Stimulated activated CD8-positive, alpha-beta memory T cell treated with anti-CD3 and anti-CD28 coated beads, Interleukin-12 subunit alpha, Interleukin-12 subunit beta, amount 100 ng/mL, for 4 hours (primary cell): ENCODE results near the gene SLAMF1.
"Not testable (repeated sequence)": the region's sequence is repeated elsewhere in the genome, so short reads cannot be mapped to it uniquely, and the experiment has no call there.

ENCODE experiments used
- DNase-seq: peaks from one replicate; pipeline ENCODE4 v3.0.0-alpha.2; 2020; ENCODE audit warnings: low read depth

SLAMF1 gene

DNA sequence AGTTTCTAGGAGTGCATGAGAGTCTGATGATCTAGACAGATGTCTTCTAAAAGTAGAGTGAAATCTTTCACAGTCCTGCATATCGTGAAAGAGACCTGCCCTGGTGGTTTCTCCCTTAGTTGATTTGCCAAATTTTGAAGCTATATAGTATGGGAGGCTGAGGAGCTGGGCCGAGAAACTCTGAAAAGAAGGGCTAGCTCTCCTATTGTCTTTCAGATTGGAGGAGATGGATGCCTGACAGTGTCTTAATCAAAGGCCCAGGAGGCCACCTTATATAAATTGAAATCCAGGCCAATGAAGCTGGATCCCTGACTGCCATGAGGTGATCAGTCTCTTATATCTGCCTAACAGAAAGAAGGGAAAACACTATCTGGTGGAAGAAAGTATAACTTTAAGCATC lies 49.1 kb downstream of the SLAMF1 start:
- no peak for DNase-seq

- no peak for DNase-seq
Measured at GRCh38 chr1:160597051-160597450, 49.8 kb downstream of the SLAMF1 start.

- no peak for DNase-seq
Measured at GRCh38 chr1:160590488-160590887, 56.4 kb downstream of the SLAMF1 start.

DNA sequence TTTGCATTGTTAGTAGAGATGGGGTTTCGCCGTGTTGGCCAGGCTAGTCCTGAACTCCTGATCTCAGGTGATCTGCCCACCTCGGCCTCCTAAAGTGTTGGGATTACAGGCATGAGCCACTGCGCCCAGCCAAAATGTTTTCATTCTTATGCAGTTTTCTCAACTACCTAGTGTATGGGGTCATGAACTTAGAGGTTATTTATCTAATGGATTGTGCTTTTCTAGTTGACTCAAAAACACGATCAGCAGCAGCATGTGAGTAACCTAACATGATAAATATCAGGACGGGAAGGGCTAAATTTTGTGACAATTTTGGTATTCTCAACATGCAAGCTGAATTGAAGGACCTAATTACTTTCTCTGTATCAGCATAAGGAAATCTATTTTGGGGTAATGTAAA lies 58.4 kb downstream of the SLAMF1 start:
- DNase-seq = no peak

DNA sequence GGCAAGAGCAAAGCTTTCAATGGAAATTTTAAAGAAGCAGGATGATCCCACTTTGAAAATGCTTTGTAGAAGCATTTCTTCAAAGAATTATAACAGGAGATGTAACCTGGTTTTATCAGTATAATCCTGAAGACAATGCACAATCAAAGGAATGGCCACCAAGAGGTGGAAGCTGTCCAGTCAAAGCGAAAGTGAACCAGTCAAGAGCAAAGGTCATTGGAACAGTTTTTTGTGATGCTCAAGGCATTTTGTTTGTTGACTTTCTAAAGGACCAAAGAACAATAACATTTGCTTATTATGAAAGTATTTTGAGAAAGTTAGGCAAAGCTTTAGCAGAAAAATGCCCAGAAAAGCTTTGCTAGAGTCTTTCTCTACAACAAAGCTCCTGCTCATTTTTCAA lies 62.1 kb downstream of the SLAMF1 start:
- no peak for DNase-seq

- DNase-seq = not testable (repeated sequence)
Measured at GRCh38 chr1:160582976-160583375, 63.9 kb downstream of the SLAMF1 start.

- no peak for DNase-seq
Measured at GRCh38 chr1:160581961-160582360, 64.9 kb downstream of the SLAMF1 start.

DNA sequence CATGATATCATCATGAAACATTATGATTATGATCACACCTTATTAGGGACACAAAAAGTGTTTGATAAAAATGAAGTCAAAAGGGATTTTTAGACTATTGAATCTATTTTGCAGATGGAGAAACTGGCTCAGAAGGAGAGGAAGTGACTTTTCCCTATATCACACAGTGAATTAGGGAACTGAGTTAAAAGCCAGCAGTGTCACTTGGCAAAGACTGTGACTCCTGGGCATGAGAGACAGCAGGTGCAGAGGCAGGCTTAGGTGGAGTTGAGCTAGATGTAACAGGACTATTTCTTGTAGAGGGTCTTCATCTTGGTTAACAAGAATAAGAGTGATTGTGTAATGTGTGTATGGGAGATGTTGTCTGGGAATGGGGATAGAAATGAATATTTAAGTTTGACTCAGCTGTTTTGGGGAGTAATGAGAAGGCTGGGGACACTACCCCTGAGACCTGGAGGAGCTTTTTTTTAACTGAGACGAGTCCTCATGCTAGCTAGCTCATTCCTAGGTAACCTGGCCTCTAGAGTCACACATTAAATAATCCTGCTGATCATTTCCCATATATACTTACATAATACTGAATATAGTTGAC lies 66.5 kb downstream of the SLAMF1 start:
- no peak for DNase-seq

- DNase-seq = no peak
Measured at GRCh38 chr1:160579216-160579701, 67.6 kb downstream of the SLAMF1 start, which contains the start of gene CD84. Gene CD84, minus strand, starts transcription at chr1:160579496. Its CDS starts 59 bp downstream, at chr1:160579437.

DNA sequence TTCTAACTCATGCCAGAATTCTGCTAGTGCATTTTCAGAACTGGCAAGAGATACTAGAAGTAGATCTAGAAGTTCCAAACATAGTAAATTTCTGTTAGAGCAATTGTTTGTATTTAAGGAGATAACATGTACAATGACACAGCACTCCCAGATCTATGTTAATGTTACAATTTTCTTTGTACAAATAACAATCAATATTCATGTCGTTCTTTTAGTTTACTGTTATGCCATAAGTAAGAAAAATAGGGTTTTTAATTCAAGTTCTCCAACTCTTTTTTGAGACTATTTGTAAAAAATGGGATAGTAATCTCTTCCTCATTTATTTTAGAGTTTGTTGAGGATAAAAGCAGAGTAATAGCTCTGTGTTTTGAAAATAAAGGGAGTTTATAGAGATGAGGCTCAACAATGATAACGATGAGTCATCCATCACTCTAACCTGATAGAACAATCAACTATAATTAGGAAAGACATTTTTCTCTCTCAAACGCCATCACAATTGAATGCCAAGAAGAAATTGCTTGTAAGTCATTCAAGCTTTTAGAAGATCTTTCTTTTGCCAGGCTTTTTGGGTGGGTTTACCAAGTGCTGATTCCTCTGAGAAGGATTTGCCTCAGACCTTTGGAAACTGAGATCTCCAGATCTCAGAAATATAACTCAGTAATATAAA lies 68.2 kb downstream of the SLAMF1 start:
- DNase-seq = no peak

- DNase-seq = no peak
Measured at GRCh38 chr1:160578175-160578524, 68.7 kb downstream of the SLAMF1 start.

GRCh38 chr1:160577671-160578070 lies 69.2 kb downstream of the SLAMF1 start:
- no peak for DNase-seq

DNA sequence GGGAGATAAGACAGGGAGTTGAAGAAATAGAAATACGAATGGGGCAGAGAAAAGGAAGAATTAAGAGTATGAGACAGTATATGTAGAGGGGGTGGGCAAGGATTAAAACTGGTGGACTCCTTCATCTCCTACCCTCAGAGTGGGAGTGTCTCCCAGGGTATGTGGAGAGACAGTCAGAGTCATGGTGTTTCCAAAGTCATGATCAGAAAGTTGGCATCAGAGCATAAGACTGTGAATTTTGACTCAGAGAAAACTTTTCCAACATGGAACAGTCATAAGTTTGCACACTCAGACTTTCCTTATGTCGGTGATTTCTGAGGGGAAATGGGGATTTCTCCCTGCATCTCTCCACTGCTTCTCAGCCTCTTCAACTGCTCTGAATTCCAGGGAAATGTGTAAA lies 70.0 kb downstream of the SLAMF1 start:
- DNase-seq = no peak

DNA sequence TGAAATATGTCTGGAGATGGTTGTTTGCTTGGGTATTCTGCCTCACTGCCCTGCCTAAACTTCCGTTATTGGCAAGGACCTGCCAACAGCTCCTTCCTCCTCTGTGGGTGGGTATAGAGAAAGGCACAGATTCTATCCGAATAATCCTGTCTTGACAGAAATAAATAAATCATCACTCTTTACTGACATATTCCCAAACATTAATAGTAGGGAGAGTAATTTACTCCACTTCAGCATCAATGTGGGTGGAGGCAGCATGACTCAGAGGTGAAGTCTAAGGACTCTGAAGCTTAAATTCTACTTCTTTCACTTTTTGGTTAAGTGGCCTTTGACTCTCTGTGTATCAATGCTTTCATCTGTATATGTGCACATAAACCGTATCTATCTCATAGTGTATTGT lies 70.5 kb downstream of the SLAMF1 start:
- peak; percentile 25 for DNase-seq

GRCh38 chr1:160575112-160575664 lies 71.7 kb downstream of the SLAMF1 start:
- DNase-seq = no peak

GRCh38 chr1:160570840-160571239 lies 76.0 kb downstream of the SLAMF1 start:
- no peak for DNase-seq

DNA sequence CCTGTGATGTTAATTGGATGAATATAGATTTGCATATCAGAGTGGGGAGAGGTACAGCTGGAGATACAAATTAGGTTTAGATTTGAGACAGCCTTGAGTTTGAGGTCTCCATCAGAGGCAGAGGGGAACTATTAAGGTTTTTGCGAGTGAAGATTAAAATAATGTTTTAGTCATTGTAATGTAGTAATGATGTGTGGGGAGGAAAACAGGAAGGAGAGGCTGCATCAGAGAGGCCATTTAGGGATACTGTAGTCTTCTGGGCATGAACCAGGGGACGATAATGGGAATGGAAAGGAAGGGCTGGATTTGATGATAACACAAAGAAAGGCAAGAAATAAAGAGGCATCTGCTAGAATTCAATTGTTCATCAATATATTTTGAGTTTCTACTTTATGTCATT lies 77.0 kb downstream of the SLAMF1 start:
- no peak for DNase-seq

GRCh38 chr1:160567858-160568682 lies 78.8 kb downstream of the SLAMF1 start:
- DNase-seq = peak; percentile 58

GRCh38 chr1:160567341-160567740 lies 79.5 kb downstream of the SLAMF1 start:
- no peak for DNase-seq

GRCh38 chr1:160565564-160565963 lies 81.3 kb downstream of the SLAMF1 start:
- DNase-seq = no peak

DNA sequence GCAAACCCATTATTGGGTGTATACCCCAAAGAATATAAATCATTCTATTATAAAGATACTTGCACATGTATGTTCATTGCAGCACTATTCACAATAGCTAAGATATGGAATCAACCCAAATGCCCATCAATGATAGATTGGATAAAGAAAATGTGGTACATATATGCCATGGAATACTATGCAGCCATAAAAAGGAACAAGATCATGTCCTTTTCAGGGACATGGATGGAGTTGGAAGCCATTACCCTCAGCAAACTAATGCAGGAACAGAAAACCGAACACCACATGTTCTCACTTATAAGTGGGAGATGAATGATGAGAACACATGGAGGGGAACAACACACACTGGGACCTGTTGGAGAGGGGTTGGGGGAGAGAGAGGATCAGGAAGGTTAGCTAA lies 83.6 kb downstream of the SLAMF1 start:
- DNase-seq = not testable (repeated sequence)

DNA sequence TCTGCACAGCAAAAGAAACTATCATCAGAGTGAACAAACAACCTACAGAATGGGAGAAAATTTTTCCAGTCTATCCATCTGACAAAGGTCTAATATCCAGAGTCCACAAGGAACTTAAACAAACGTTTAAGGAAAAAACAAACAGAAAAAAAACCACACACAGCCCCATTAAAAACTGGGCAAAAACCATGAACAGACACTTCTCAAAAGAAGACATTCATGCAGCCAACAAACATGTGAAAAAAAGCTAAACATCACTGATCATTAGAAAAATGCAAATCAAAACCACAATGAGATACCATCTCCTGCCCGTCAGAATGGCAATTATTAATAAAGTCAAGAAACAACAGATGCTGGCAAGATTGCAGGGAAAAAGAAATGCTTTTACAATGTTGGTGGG lies 84.1 kb downstream of the SLAMF1 start:
- DNase-seq = not testable (repeated sequence)

GRCh38 chr1:160560806-160561205 lies 86.0 kb downstream of the SLAMF1 start:
- no peak for DNase-seq
